ENCODE measurements around the gene SELENON.

Gene SELENON, protein sequence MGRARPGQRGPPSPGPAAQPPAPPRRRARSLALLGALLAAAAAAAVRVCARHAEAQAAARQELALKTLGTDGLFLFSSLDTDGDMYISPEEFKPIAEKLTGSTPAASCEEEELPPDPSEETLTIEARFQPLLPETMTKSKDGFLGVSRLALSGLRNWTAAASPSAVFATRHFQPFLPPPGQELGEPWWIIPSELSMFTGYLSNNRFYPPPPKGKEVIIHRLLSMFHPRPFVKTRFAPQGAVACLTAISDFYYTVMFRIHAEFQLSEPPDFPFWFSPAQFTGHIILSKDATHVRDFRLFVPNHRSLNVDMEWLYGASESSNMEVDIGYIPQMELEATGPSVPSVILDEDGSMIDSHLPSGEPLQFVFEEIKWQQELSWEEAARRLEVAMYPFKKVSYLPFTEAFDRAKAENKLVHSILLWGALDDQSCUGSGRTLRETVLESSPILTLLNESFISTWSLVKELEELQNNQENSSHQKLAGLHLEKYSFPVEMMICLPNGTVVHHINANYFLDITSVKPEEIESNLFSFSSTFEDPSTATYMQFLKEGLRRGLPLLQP

DNA sequence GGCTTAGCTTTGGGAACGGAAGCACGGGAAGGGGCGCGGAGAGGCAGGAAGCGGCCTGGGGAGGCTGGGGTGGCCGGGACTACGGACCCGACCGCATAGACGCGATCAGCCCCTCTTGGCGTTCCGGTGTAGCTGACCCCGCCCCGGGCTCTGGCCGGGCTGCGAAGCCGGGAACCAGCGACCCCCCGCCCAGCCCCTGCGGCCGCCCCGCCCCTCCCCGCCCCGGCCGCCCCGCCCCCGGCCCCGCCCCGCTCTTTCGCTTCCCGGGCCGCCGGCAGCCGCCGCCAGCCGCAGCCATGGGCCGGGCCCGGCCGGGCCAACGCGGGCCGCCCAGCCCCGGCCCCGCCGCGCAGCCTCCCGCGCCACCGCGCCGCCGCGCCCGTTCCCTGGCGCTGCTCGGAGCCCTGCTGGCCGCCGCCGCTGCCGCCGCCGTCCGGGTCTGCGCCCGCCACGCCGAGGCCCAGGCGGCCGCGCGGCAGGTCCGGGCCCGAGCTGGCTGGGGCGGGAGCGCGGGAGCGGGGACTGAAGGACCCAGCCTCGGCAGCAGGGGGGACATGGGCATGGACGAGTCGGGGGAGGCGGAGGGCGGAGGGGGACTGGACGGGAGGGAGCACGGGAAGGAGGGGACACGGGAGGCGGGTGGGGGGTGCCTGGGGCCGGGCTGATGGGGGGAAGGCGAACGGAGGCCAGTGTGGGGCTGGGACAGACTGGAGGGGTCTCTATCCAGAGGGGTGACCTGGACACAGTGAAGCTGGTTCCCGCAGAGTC lies at the start of gene SELENON:
SELENON (plus strand) TSS at position 259 of the 768 bp plus-strand sequence; CDS start at position 297, 38 bp downstream.
- peak; percentile 67 for DNase-seq

DNA sequence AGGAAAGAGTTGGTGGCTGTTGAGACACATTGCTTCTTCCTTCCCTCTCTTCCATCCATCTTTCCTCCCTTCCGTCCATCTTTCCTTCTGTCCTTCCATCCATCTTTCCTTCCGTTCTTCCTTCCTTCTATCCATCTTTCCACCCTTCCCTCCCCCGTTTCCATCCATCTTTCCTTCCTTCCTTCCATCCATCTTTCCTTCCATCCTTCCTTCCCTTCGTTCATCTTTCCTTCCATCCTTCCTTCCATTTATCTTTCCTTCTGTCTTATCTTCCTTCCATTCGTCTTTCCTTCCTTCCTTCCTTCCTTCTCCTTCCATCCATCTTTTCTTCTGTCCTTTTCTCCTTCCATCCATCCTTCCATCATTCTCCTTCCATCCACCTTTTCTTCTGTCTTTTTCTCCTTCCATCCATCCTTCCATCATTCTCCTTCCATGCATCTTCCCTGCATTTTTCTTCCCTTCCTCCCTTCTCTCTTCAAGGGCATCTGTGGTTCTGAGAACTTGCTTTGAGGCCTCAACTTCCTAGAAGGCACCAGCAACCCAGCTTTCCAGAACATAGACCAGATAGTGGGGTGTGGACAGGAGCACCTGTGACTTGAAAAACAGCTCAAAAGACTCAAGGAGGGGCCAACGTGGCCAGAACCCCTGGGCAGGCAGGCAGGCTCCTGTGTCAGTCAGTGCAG lies 48.9 kb upstream of the SELENON start:
- no peak for DNase-seq

GRCh38 chr1:25754470-25755181 lies 45.4 kb upstream of the SELENON start:
- DNase-seq = no peak

- DNase-seq = no peak
Observed at GRCh38 chr1:25755475-25756125, 44.4 kb upstream of the SELENON start.

GRCh38 chr1:25756215-25756614 lies 43.8 kb upstream of the SELENON start:
- no peak for DNase-seq

DNA sequence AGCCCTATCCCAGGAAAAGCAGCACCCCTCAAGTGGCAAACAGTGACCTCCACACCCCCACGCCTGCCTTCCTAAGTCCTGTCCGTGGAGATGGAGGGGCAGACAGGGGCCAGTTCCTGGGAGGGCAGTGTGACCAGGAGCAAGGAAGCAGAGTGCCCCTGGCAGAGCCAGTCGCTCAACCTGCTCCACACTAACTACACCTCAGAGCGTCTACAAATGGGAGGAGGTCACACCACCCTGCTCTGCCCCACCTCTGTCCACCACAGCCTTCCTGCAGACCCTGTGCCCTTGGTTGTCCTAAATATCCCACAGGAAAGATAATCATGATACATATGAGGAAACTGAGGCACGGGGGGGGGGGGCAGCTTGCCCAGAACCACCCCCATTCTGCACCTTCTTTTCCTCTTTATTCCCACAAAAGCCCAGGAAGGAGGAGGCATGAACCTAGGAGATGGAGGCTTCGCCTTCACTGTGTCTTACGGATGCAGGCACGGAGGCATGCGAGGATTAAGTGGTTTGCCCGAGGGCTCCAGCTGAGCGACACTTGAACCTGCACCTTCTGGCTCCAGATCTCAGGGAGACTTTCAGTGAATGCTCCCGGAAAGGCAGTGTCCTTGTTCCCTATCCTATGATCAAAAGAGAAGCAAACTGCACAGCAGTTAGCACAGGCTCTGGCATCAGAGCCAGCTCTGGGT lies 42.7 kb upstream of the SELENON start:
- no peak for DNase-seq

- no peak for DNase-seq
Observed at GRCh38 chr1:25757846-25758185, 42.2 kb upstream of the SELENON start.

DNA sequence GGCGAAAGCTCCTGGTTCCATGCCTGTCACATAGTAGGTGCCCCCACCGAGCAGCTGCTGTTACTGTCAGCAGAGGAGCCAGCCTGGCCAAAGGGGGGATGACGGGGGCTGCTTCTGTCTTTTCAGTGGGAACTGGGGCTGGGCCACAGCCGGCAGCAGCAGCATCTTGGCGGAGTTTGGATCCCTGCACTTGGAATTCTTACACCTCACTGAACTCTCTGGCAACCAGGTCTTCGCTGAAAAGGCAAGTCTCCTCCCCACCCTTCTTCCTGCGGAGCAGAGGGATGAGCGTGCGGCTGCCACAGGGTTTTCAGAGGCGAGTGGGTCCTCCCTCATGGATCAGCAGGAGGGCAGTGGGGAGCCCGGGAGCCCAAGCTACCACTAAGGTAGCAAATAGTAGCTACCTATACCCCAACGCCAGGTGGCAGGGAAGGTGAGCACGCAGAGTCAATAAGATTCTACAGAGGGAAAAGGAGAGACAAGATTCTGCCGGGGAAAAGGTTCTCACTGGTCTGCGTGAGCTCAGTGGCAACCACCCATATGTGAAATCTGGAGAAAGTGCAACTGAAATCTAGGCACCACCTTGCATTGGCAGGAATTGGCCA lies 41.4 kb upstream of the SELENON start:
- DNase-seq = no peak

DNA sequence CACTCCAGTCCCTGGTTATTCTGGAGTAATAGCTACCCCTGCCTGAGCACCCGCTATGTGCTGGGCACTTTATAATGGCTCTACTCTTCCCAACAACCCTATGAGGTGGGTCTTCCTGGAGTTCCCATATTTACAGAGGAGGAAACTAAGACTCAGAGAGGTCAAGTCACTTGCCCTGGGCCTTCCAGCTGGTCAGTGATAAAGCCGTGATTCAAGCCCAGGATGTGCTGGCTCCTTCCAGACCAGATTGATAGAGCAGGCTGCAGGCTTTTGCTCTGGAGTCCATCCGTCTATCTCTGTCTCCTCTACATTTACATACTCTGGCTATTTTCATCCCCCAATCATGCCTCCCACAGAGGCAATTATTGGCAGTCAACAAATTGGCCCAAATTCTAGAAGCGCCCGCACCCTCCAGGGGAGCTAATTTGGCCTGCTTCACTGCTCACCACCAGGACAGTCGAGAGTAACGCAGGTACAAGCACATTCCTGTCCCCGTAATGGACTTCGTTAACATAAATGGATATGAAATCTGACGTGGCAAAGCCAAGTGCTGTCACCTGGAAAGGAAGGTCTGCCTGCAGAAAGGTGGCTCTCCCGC lies 39.8 kb upstream of the SELENON start:
- no peak for DNase-seq

DNA sequence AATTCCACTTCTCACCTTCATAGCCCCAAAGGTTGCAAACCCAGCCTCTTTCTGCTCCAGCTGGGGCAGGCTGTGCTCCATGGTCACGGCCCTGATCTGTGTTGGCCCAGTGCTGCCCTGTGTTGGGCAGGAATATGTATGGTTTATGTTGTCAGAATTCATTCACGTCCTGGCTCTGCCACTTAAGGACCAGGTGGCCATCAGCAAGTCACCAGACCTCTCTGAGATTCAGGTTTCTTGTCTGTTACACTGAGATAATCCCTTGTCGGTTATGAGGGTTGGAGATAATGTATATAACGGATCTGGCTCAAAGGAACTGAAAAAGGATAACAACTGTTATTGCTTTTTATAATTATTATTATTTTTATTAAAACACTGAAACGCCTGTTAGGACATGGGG lies 39.1 kb upstream of the SELENON start:
- no peak for DNase-seq

GRCh38 chr1:25763493-25763892 lies 36.5 kb upstream of the SELENON start:
- no peak for DNase-seq

DNA sequence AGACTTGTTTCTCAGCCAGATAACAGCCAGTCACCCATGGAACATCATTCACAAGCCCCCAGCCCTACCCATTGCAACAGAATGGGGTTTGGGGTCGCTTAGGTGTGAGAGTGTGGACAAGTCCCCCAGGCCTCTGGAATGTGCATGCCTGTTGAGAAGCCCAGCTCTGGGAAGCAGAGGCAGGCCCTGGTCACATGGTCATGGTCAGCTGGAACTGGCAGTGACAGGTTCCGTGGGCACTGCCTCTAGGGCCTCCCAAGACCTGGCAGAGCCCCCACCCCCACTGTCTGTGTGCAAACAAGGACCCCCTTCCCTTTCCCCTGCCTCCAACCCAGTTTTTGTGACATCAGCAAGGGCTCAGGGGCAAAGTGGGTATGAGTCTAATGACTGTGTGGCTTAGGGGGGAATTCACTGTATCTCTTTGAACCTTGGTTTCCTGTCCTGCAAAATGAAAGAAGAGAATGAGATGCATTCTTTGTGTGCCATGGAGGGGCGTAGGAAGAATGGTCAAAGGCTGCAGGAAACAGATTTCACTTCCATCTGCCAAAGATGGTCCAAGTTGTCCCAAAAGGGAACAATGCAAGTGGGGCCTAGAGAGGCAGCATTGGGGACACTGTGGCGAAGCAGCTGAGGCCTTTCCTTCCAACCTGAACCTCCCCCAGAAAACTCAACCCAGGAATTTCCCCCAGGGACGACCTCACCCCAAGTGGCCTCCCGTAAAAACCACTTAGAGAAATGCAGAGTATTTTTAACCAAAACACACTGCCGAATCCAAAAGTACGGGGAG lies 34.7 kb upstream of the SELENON start:
- DNase-seq = no peak

DNA sequence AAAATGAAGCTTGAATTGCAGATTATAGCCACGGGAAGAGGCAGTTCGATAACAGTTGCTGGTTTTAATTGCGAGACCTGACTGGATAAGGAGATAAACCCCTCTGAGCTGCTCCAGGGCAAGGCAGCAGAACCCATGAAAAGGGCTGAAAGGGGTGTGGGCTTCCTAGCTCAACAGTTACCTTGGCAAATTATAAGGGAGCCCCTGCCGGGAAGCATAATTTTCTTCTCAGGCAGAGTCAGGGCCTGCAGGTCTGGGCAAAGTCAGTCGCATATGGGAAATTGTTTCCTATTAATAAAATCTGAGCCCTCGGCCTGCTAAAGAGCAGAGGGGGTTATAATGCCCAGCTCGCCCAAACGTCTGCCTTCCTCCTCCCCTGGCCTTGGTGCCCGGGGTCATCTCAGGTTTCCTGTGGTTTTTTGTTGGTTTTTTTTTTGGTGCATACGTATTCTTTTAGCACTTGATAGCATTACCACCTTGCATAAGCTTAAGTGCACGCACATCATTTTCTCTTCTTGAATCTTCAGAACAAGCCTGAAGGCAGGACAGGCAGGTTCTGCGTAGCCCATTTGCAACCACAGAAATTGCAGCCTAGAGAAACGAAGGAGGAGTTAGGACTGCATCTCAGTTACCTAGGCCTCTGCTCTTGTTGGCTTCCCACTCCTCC lies 33.9 kb upstream of the SELENON start:
- DNase-seq = peak; percentile 91

- DNase-seq = peak; percentile 77
Observed at GRCh38 chr1:25766721-25767436, 33.1 kb upstream of the SELENON start.

DNA sequence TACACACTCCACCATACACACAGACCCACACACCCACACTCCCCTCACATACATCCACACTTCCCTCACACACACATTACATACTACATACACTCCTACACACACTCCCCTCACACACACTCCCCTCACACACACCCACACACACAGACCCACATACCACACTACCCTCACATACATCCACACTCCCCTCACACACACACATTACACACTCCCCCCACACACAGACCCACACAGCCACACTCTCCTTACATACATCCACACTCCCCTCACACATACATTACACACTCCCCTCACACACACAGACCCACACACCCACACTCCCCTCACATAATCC lies 32.6 kb upstream of the SELENON start:
- no peak for DNase-seq

- DNase-seq = no peak
Observed at GRCh38 chr1:25768999-25769398, 31.0 kb upstream of the SELENON start.

DNA sequence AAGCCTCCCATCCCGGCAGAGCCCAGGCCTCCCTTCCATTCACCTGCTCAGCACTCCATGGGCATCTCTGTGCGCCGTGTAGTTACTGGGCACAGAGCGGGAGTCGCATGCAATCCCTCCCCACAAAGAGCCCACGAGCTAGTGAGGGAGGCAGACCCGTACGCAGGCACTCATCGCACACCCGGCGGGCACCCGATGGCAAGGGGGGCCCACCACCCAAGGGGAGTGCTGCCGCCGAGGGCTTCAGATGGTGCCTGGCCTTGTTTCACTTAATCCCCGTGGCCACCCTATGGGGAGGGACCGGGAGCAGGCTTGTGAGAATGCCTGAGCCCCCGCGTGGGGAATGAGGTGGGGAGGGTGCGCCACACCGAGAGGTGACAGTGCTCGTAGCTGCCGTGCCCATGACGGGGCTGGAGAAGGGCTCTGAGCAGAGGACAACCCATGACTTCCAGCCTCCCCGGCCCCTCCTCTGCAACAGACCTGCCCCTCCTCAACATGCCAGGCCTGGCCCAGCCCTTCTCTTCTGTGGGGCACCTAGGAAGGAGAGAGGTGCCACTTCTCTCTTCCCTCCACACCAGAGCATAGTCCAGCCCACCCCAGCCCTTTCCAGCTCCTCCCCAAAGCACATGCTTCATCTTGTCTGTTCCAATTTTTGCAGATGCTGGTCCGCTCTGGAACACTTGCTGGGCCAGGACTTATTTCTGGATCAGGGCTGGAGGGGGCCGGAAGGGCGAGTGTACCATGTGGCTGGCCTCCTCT lies 30.2 kb upstream of the SELENON start:
- no peak for DNase-seq

Measured in NCI-H1105 treated with DMSO at 0.1 percent for 48 hours (cell line).